GM12873 (cell line): ENCODE results near the gene KLF15.

ENCODE experiments used
- CTCF ChIP-seq: IDR thresholded peaks from 2 replicates; pipeline ENCODE4 v1.5.1; 2012; ENCODE audit warnings: low read depth, mild to moderate bottlenecking, moderate library complexity, low read length, control low read depth; ENCODE audit not compliant: insufficient read depth; ENCODE audit errors: missing control alignments

Gene KLF15

GRCh38 chr3:126367316-126367805 lies 10.2 kb upstream of the KLF15 start:
- no peak for TF ChIP-seq CTCF

GRCh38 chr3:126365351-126366277 lies 8.4 kb upstream of the KLF15 start:
- TF ChIP-seq CTCF: no peak

GRCh38 chr3:126364731-126365301 lies 7.6 kb upstream of the KLF15 start:
- TF ChIP-seq CTCF: no peak

- TF ChIP-seq CTCF: no peak
Measured at GRCh38 chr3:126364130-126364695, 7.0 kb upstream of the KLF15 start.

GRCh38 chr3:126361211-126361610 lies 4.0 kb upstream of the KLF15 start:
- no peak for TF ChIP-seq CTCF

GRCh38 chr3:126360714-126361060 lies 3.5 kb upstream of the KLF15 start:
- no peak for TF ChIP-seq CTCF

- TF ChIP-seq CTCF: no peak
Measured at GRCh38 chr3:126360046-126360713, 3.0 kb upstream of the KLF15 start.
